ENCODE results near the gene ZNF280A.

The ZNF280A gene, protein sequence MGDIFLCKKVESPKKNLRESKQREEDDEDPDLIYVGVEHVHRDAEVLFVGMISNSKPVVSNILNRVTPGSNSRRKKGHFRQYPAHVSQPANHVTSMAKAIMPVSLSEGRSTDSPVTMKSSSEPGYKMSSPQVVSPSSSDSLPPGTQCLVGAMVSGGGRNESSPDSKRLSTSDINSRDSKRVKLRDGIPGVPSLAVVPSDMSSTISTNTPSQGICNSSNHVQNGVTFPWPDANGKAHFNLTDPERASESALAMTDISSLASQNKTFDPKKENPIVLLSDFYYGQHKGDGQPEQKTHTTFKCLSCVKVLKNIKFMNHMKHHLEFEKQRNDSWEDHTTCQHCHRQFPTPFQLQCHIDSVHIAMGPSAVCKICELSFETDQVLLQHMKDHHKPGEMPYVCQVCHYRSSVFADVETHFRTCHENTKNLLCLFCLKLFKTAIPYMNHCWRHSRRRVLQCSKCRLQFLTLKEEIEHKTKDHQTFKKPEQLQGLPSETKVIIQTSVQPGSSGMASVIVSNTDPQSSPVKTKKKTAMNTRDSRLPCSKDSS

DNA sequence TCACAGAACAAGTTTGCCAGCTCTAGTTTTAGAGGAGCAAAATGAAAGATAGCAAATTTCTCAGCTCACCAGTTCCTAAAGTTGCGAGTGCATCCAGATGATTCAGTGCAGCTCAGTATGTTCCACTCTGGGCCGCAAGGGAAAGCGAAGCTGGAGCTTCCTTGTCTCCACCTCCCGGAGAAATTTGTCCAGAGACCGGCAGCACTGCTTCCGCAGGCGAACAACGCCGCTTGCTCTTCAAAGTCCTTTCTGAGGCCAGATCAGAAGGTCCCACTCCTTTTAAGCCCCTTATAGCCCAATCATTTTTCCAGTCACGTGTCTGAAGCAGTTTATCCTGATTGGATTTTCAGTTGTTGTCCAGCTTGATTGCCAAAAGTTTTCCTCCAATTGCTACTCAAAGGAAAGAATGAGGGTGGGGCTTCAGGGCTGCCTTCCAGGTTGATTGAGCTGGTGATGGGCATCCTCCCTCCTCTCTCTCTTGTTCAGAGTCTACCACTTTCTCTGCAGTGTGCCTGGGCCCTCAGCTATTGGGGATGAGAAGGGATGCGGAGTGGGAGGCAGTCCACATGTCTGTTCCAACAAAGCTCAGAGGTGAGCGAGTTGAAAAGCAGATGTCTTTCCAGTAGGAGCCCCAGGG lies at the start of gene ZNF280A:
ZNF280A (minus strand) TSS at position 251 of the 637 bp plus-strand sequence. CDS start 4,640 bp downstream, outside the sequence.
- peak; percentile 13 for DNase-seq (ENCODE audit: low spot score)

DNA sequence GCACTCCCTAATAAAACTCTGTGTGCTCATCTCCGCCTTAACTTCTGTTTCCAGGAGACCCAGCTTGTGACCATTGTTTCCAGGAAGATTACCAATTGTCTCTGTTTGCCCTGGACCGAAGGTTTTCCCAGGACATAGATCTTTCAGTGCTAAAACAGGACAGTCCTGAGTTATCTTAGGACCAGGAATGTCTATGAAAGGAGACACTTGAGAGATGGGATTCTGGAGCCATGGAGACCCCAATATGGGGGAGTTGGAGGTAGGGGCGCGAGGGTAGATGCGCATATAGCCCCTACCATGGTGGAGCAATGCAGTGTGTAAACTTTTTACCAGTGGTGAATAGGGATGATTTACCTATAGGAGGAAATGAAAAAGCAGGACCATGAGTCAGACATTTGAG lies 49.1 kb upstream of the ZNF280A start:
- DNase-seq (ENCODE audit: low spot score), result no peak

DNA sequence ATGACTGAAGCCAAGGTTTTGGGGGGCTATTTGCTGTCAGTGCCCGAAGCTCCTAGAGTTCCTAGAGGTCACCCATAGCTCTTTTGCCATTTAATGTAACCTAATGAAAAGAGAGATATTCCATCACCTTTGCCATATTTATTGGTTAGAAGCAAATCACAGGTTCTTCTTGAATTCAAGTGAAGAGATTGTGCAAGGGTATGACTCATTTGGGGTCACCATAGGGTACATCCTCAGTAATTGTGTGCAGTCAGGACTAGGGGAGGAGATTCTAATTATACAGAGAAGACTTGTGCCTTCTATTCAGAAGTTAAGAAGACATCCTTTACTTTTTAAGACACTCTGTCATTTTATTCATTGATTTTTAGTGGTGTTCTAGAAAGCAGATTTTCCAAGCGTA lies 45.9 kb upstream of the ZNF280A start:
- DNase-seq (ENCODE audit: low spot score), result no peak

DNA sequence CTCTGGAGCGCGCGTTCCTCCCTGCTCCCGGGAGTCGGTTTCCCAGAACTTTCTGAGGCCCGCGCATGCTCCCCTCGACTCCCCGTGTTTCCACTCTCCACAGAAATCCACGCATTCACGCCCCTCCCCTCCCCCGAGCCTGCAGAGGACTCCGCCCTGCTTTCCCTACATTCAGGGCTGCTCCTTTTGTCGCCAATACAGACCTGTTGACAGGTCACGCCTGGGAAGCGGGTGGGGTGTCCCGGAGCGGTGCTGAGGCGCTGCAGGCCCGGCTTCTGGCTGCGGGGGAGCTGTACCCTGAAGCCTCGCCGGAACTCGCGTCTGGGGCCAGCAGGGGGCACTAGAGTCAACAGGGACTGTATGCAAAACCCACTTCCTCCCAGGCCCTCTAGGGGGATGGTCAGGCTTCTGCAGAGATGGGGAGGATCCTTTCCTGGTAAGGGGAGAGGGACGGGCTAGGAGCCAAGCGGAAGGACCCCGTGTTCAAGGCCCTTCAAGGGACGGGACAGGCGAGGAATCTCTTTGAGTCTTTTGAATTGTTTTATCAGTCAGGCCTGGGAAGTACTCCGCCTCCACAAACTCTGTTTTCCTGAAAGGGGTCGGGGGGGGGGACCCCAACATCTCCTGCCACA lies 39.0 kb upstream of the ZNF280A start, which contains the start of gene PRAME:
PRAME (minus strand) TSS at position 294 of the 632 bp plus-strand sequence. CDS start 2,433 bp downstream, outside the sequence.
- peak; percentile 48 for DNase-seq (ENCODE audit: low spot score)

DNA sequence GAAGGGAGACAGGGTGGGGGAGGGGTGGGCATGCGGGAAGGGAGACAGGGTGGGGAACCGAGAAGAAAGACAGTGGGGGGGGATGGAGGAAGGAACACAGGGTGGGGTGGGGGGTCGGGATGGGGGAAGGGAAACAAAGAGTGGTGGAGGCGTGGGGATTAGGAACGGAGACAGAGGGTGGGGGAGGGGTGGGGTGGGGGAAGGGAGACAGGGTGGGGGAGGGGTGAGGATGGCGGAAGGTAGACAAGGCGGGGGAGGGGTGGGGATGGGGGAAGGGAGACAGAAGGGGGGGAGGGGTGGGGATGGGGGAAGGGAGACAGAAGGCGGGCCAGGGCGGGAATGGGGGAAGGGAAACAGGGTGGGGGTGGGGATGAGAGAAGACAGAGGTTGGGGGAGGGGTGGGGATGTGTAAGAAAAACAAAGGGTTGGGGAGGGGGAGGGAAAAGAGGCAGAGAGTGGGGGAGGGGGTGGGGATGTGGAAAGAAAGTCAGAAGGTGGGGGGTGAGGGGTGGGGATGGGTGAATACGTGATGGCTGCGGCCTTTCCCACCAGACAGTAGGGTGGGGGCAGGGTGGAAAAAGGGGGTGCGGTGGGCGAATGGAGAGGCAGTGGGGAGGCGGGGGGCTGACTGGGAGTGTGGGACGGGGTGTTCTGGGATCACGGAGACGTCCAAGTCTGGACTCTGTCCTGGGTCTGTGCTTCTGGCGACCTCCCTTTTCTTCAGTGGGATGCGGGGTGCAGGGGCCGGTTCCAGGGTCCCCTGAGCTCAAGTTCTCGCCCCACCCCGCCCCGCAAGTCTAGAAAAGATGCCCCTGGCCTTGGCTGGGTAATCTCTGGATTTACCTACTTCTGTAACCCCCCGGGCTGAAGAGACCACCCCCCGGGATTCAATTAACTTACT lies 38.3 kb upstream of the ZNF280A start:
- DNase-seq (ENCODE audit: low spot score), result no peak

DNA sequence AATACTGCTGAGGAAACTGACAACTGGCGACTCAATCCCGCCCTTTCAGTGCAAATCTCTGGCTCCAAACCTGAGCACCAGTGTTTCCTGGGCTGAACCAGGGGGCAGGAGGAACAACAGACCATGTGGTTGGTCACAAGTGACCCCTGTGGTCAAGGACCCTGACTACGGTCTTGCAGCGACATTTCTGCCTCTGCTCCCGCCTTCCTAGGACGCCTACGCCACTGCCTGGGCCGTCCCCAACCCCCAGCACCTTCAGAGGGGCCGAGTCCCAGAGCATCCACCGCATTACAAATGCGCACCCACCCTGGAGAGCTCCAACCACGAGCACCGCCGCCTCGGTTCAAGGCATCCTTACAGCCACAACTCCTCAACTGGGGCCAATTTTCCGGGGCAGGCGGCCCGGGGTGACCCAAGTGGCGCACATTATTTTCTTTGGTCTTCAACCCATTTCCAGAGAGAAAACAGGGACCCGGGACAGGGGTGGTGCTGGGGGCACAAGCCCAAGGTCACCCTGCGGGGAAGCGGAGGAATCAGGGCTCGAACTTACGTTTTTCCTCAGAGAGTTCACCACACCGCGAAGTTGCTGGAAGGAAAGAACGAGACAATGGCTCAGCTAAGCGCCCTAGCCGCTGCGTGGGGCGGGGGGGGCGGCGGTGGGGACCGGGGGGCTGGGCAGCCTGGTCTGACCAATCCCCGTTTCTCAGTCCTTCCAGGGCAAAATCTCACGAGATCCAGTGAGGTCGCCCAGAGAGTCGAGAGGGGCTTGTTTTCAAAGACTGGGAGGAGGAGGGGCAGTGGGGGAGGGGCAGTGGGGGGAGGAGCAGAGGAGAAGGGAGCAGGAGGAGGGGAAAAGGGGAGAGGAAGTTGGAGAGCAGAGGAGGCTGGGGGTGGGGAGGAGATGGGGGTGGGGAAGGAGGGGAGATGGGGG lies 37.2 kb upstream of the ZNF280A start:
- no peak for DNase-seq (ENCODE audit: low spot score)

DNA sequence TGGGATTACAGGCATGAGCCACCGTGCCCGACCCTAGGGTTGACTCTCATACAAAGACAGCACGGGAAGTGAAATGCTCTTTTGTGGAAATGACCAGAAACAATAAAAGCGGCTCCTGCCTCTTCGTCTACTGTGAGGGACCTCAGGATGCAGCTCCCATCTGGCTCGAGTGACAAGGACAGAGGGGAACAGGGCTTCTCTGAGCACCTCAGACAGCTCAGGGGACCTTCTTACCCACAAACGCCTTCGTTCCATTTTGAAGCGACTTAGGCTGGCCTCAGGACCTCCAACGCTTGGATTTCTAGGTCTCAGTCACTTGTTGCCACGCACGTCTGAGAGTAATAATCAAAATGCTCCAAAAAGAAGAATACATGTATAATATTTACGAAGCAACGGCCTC lies 36.5 kb upstream of the ZNF280A start:
- no peak for DNase-seq (ENCODE audit: low spot score)

DNA sequence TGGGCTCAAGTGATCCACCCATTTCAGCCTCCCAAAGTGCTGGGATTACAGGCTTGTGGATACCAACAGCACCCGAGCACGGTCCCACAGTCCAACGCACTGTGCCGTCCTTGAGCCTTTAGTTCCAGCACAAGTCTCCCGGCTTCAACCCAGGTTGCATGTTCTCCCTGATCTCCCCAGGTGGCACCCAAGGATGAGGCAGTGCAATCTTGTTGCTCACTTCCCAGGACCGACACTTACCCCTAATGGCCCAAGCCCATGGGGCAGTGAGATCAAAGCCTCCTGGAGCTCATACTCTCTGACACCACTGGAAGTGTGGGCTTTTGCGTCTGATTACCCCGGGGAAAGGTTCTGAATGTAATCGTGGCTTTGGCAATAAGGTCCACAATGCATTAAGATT lies 35.5 kb upstream of the ZNF280A start:
- DNase-seq (ENCODE audit: low spot score), result no peak

DNA sequence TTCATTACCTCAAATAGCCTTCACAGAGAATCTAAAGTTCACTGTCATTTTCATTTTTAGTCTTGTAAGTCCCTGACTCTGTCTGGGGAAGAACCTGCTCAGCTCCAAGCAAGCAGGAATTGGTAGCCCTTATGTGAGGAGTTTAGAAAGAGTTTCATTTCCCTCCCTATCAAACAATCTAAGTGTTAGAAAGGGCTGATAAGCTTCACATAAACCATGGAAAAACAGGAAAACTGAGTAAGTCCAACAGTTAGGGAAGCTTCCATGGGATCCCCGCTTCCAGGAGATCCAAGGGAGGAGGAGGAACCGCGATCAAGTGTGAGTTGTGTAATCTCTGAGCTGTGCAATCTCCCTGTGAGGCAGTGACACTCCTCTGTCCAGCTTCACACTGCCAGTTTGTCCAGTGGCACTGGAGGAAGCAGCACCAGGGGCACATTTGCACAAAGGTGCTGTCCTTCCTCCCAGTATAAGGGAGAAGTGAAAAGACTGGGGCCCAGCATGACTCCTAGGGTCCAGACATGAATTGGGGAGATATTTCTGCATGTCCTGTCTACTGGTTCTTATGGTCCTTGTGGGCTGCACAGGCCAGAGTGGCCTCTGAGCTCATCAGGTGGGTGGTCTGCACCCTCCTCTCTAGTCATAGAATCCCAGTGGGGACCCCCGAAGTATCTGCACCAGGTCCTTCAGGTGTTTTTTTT lies 34.7 kb upstream of the ZNF280A start:
- no peak for DNase-seq (ENCODE audit: low spot score)

DNA sequence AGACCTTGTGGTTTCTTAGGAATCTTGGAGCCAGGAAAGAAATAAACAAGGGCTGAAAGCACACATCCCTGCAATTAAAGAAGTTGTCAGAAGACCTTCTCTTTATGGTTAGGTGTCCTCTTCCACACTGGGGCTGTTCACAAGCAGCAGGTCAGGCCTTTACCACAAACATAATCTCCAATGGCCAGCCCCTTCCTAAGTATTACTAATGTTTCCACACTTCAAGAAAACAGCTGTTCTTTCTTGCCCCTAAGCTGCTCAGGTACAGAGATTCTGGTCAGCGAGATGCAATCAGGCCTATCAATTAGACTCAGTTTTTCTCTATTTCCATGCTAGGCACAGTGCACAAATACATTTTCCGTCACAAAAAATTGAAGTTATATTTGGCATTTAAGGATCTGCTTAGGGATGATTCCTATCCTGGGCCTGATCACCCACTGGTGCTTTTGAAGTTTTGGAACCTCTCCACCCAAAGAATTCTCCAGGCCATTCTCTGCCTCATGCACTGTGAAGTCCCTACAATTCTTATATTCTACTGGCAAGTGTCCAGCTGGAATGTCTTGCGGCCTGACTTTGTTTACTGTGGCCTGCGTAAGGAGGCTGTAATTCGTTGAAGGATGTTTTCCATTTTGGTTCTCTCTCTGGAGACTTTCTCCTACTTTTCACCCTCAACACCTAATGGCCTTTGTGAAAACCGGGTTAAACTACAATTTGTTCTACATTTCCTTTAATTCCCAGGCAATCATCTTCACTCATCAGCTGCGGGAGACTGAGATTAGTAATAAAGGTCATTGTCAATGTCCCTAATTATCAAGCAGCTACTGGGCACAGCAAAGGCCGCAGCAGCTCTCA lies 33.9 kb upstream of the ZNF280A start:
- no peak for DNase-seq (ENCODE audit: low spot score)

DNA sequence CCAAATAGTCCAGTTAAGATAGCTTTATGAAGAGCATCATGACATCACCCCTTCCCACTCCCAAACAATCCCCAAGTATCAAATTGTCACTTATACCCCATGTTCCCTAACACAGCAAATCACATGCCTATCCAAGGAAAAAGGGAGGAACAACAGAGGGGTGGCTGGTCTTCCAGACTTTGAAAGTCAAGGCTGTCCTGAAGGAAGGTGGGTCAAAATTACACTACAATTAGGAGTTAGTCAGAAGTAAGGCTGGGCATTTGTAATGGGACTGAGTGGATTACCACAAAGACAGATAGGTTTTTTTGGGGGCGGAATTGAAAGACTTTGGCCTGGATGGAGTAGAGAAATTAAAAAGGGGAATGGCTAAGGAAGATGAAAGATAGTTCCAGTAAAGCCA lies 33.1 kb upstream of the ZNF280A start:
- no peak for DNase-seq (ENCODE audit: low spot score)

DNA sequence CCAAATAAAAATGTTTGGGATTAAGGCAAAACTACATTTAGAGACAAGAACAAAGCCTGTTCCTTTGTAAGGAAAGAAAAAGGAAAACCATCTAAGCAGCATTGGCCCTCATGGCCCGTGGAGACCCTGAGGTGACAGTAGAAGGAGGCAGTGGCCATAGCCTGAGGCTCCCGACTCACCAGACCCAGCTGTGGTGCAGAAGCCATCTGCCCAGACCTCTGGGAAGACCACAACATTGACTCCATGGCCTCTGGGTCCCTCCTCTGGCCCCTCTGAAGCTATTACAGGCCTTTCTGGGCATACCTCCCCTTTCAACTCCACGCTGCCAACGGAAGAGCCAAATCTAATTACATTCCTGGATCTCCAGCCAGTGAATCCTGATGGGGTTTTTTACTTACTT lies 32.6 kb upstream of the ZNF280A start:
- DNase-seq (ENCODE audit: low spot score), result no peak

DNA sequence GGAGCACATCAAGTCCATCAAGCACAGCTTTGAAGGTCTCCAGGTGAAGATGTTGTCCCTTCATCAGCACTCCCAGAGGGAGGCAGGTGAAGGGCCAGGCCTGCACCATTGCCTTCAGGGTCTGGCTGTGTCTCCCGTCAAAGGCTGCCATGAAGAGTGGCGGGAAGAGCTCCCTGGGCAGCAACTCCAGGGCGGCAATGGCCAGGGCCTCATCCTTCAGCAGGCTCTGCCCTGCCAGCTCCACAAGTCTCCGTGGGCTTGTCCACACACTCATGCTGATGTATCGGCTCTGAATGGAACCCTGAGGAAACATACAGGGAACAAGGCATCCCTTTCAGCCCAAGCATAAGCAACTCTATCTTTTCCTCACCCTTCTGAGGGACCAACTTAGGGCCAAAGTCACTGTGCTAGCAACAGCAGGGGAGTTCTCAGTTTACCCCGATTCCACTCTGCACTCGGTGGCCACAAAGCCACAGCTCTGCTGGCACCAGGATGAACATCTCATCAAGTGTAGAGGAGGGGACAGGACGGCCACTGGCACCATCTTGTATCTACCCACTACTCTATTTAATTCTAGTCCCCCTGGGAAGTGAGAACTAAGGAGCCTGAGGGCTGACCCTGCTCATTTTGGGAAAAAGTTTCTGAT lies 30.8 kb upstream of the ZNF280A start:
- no peak for DNase-seq (ENCODE audit: low spot score)

DNA sequence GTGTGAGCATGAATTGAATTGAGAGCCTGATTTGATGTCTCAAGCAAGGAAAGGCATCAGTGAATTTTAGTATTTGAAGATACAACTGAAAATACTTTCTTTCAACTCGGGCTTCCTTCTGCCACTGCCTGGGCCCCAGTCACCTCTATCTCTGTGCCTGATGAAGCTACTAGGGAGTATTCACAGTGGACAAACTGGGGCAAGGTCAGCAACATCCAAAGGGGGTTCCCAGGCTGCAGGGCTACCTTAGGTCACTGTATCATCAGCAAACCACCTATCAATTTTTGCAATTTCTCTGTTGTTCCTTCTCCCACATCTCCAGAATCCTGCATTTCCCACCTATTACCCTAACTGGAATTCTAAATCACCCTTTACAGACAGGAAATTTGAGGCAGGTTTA lies 28.8 kb upstream of the ZNF280A start:
- DNase-seq (ENCODE audit: low spot score), result no peak

DNA sequence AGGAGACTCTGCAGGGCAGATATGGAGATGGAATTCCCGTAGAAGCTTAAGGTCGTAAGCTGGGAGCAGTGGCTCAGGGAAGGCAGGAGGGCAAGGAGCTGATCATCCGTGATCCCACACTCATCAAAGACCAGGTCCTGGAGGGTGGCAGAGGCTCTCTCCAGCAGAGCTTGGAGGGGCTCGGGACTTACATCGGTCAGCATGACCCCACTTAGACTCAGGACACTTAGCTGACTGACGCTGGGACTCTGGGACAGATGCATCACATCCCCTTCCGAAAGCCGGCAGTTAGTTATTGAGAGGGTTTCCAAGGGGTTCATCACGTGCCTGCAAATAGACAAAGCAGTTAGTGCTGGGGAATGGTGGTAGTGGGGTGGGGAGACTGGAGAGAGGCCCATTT lies 28.2 kb upstream of the ZNF280A start:
- DNase-seq (ENCODE audit: low spot score), result no peak

DNA sequence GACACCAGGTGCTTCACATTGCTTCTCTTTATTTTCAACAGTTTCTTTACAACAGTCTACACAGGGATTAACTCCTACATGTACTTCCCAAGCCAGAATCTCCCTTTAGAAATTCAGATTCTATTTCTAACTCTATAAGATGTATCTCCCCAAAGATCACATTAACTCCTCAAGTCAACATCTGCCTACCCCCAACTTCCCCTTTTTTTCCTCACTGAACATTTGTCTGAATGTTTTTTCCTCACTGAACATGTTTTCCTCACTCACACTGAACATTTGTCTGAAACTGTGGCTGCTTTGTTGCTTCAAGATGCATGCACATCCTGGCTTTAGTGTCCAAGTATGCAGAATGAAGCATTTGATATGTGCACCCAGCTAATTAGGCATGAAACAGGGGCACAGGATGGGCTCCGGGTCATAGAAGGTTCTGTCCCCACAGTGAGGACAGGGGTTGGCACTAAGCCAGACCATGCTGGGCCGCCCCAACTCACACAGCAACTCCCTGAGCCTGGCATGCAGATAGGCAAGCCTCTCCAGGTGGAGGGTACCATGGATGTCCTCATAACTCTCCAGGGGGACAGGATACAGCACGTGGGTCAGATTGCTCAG lies 27.7 kb upstream of the ZNF280A start:
- DNase-seq (ENCODE audit: low spot score), result no peak

DNA sequence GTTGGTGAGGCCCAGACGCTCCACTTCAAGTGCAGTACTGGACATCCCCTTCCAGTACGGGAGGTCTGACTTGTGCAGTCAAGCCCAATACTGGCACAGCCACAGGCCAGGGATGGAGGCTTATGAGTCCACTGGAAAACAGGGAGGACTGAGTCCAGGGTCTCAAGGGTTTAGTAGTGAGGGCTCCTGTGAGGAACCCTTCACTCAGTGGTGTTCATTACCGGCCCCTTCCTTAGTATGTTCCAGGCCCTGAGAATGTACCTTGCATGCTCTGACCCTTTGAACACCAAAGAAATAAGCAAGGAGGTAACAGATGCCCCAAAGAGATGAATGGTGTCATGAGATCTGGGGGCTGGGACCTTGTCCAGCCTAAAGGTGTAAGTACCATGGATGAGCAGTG lies 27.2 kb upstream of the ZNF280A start:
- DNase-seq (ENCODE audit: low spot score), result no peak

DNA sequence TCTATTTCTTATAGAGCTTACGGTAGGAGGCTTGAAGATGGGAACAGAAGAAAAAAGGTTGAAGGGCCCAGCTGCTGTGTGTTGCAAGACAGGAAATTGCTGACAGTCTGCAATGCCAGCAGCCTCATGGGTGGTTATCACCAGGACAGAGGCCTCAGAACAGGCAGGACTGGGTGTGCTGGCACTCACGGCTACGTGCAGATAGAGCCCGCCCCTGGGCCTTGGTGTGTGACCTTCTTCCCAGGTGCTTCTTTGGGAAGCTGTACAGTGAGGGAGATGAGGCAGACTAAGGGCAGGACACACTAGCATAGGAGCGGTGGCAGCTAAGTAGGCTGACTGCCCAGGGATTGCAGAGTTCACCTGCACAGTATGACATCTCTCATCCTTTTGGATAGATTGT lies 26.4 kb upstream of the ZNF280A start:
- no peak for DNase-seq (ENCODE audit: low spot score)

Measured in GM03348 (cell line).